GM19023 (cell line): Measurements from ENCODE around the gene DKK3.
A peak's percentile ranks its signal among the peaks of the same experiment; 100 is the strongest.

Experiments used
- ATAC-seq: cut with Tn5 transposase; IDR thresholded peaks from one replicate; pipeline ENCODE4 v1.9.1; 2021; ENCODE audit warnings: mild to moderate bottlenecking, moderate library complexity; ENCODE audit not compliant: unreplicated experiment

DKK3 gene

GRCh38 chr11:11969380-11970215, 38.8 kb downstream of the DKK3 start:
- ATAC-seq = no peak

GRCh38 chr11:11968511-11969280, 39.7 kb downstream of the DKK3 start:
- ATAC-seq = no peak

- no peak for ATAC-seq
These were observed 40.5 kb downstream of the DKK3 start for GRCh38 chr11:11967669-11968510.

GRCh38 chr11:11966826-11967668, 41.4 kb downstream of the DKK3 start:
- peak; percentile 95 for ATAC-seq

GRCh38 chr11:11966354-11966741, 42.1 kb downstream of the DKK3 start:
- no peak for ATAC-seq

GRCh38 chr11:11965656-11966353, 42.6 kb downstream of the DKK3 start:
- ATAC-seq = no peak

- ATAC-seq = no peak
These were observed 43.2 kb downstream of the DKK3 start for GRCh38 chr11:11965192-11965591.

- ATAC-seq = no peak
These were observed 43.7 kb downstream of the DKK3 start for GRCh38 chr11:11964774-11965150.

- no peak for ATAC-seq
These were observed 44.3 kb downstream of the DKK3 start for GRCh38 chr11:11963842-11964773.

- no peak for ATAC-seq
These were observed 45.4 kb downstream of the DKK3 start for GRCh38 chr11:11963067-11963466.

- ATAC-seq = no peak
These were observed 46.9 kb downstream of the DKK3 start for GRCh38 chr11:11961399-11962028.

- ATAC-seq = no peak
These were observed 47.7 kb downstream of the DKK3 start for GRCh38 chr11:11960687-11961086.

- ATAC-seq = no peak
These were observed 48.8 kb downstream of the DKK3 start for GRCh38 chr11:11959601-11960000.

- no peak for ATAC-seq
These were observed 49.8 kb downstream of the DKK3 start for GRCh38 chr11:11958403-11959231.

GRCh38 chr11:11956006-11956405, 52.4 kb downstream of the DKK3 start:
- ATAC-seq = no peak

GRCh38 chr11:11952036-11952435, 56.4 kb downstream of the DKK3 start:
- no peak for ATAC-seq

- ATAC-seq = no peak
These were observed 58.9 kb downstream of the DKK3 start for GRCh38 chr11:11949482-11949881.
